HepG2 (cell line): ENCODE results near the gene ACP1. TPM values are rescaled to one million over a fixed set of nuclear protein-coding genes. Genes with fewer than 3 reads are reported as not detected.

Source experiments
- ATAC-seq: fragments of 200-7000 bp; cut with Tn5 transposase; 3 replicates; pipeline ENCODE4 v1.9.1; 2020; ENCODE audit warnings: mild to moderate bottlenecking, moderate library complexity
- BruUV-seq: library from RNA; stranded (reverse); fragments of 400-500 nt; replicated peaks from 2 replicates; lab custom pipeline; 2021; lab: Mats Ljungman, UMichigan
- CTCF ChIA-PET: fragments of 300-600 bp; formaldehyde crosslinking; extraction: SDS; loops from one replicate; lab custom pipeline; 2021; ENCODE audit warnings: low total read pairs, inconsistent platforms, low intra/inter-chr PET ratio; lab: Yijun Ruan, JAX
- POLR2A ChIA-PET: fragments of 350-600 bp; sonication (Branson Sonifier 250); formaldehyde crosslinking; loops from one replicate; lab custom pipeline; 2020; ENCODE audit warnings: antibody characterized with exemption, inconsistent platforms; lab: Yijun Ruan, JAX
- DNase-seq: peaks from one replicate; pipeline ENCODE4 v3.0.0-alpha.2; 2015; ENCODE audit warnings: low spot score
- FAIRE-seq: peaks from 3 replicates; lab custom pipeline; 2011; peaks lifted over from hg19 to GRCh38; lab: Jason Lieb, UNC
- H2AFZ ChIP-seq: one replicate; pipeline ENCODE4 v1.6.1; 2011; ENCODE audit warnings: low read length, inconsistent platforms
- H3K27ac ChIP-seq: fragments of 300-600 bp; 3 replicates; pipeline ENCODE4 v1.8.0; 2011; ENCODE audit warnings: mixed run types, mild to moderate bottlenecking, mixed read lengths, low read length, inconsistent platforms; ENCODE audit not compliant: insufficient read depth; ENCODE audit errors: extremely low read length
- H3K27me3 ChIP-seq, 2 experiments: fragments of 200-600 bp in 1 of 2; 2 replicates in 1 of 2; 3 replicates in 1 of 2; pipeline versions ENCODE4 v1.6.0 to v1.8.0; 2011; ENCODE audit warnings: low read length in 2 of 2, mild to moderate bottlenecking in 2 of 2, moderate library complexity in 2 of 2, inconsistent platforms in 1 of 2; ENCODE audit not compliant: insufficient read depth in 2 of 2, control insufficient read depth in 1 of 2
- H3K36me3 ChIP-seq, 2 experiments: fragments of 200-600 bp in 1 of 2; replicated peaks in 1 of 2; 2 replicates in 1 of 2; 3 replicates in 1 of 2; pipeline versions ENCODE4 v1.5.1 to v1.8.0; 2011; ENCODE audit warnings: low read length in 2 of 2, inconsistent platforms in 1 of 2; ENCODE audit not compliant: insufficient read depth in 2 of 2, control insufficient read depth in 1 of 2
- H3K4me1 ChIP-seq: 2 replicates; pipeline ENCODE4 v1.5.1; 2012; ENCODE audit warnings: low read length, inconsistent platforms; ENCODE audit not compliant: insufficient read depth
- H3K4me2 ChIP-seq: 2 replicates; pipeline ENCODE4 v1.6.0; 2011; ENCODE audit warnings: low read depth, low read length, inconsistent platforms
- H3K4me3 ChIP-seq, 3 experiments: fragments of 200-600 bp in 1 of 3; sonication (generic), shearing (Covaris generic) in 1 of 3; replicated peaks in 1 of 3; 2 replicates each; pipeline ENCODE4 v1.5.1; 2011 to 2016; ENCODE audit warnings: low read length in 3 of 3, inconsistent platforms in 2 of 3, low read depth in 2 of 3, mild to moderate bottlenecking in 2 of 3, control low read depth in 1 of 3, mixed read lengths in 1 of 3; ENCODE audit not compliant: insufficient read depth in 1 of 3
- H3K79me2 ChIP-seq: one replicate; pipeline ENCODE4 v1.6.1; 2011; ENCODE audit warnings: low read length, inconsistent platforms; ENCODE audit not compliant: insufficient read depth
- H3K9ac ChIP-seq: 2 replicates; pipeline ENCODE4 v1.6.0; 2011; ENCODE audit warnings: mild to moderate bottlenecking, low read depth, low read length, inconsistent platforms; ENCODE audit not compliant: insufficient read depth
- H3K9me3 ChIP-seq: 2 replicates; pipeline ENCODE4 v1.5.1; 2012; ENCODE audit warnings: mild to moderate bottlenecking, low read length
- H4K20me1 ChIP-seq: 2 replicates; pipeline ENCODE4 v1.6.0; 2011; ENCODE audit warnings: inconsistent platforms, mild to moderate bottlenecking, low read length, moderate library complexity; ENCODE audit not compliant: insufficient read depth
- ATF4 ChIP-seq, 2 experiments: fragments of 450-650 bp in 1 of 2; sonication (generic) in 1 of 2; formaldehyde crosslinking; IDR thresholded peaks; 2 replicates each; pipeline versions ENCODE4 v1.5.0 to v1.8.0; 2020 to 2022; ENCODE audit warnings: mild to moderate bottlenecking in 1 of 2, missing genetic modification reagents in 1 of 2
- BCL6 ChIP-seq: IDR thresholded peaks from 2 replicates; pipeline ENCODE4 v1.6.1; 2016; ENCODE audit warnings: missing genetic modification reagents, missing compliant biosample characterization
- CEBPB ChIP-seq: IDR thresholded peaks from 2 replicates; pipeline ENCODE4 v1.6.1; 2011; ENCODE audit warnings: low read depth, low read length, improper control_type of control experiment, borderline replicate concordance
- CEBPG ChIP-seq: IDR thresholded peaks from 2 replicates; pipeline ENCODE4 v1.6.1; 2016
- ELF1 ChIP-seq: sonication (generic); formaldehyde crosslinking; IDR thresholded peaks from 2 replicates; pipeline ENCODE4 v1.4.0; 2020; ENCODE audit warnings: missing genetic modification reagents
- GATAD2A ChIP-seq: IDR thresholded peaks from 2 replicates; pipeline ENCODE4 v1.6.1; 2016
- HOMEZ ChIP-seq: IDR thresholded peaks from 2 replicates; pipeline ENCODE4 v1.6.1; 2016; ENCODE audit warnings: low read depth
- MTERF4 ChIP-seq: sonication (generic); formaldehyde crosslinking; IDR thresholded peaks from 2 replicates; pipeline ENCODE4 v1.8.0; 2023; ENCODE audit warnings: mild to moderate bottlenecking, missing genetic modification reagents
- NR2F1 ChIP-seq, 2 experiments: fragments of 450-650 bp in 1 of 2; formaldehyde crosslinking in 1 of 2; IDR thresholded peaks; 2 replicates each; pipeline versions ENCODE4 v1.5.0 to v1.6.1; 2016 to 2020; ENCODE audit warnings: mild to moderate bottlenecking in 1 of 2, missing compliant biosample characterization in 1 of 2, missing genetic modification reagents in 1 of 2, moderate library complexity in 1 of 2
- NR2F6 ChIP-seq, 2 experiments: IDR thresholded peaks; 2 replicates each; pipeline ENCODE4 v1.6.1; 2016; ENCODE audit warnings: antibody characterized with exemption in 1 of 2, mild to moderate bottlenecking in 1 of 2
- POLR2G ChIP-seq: fragments of 200-400 bp; formaldehyde crosslinking; IDR thresholded peaks from 2 replicates; pipeline ENCODE4 v1.6.1; 2018; ENCODE audit warnings: mild to moderate bottlenecking, low read depth, low read length, moderate library complexity
- PREB ChIP-seq: sonication (generic); formaldehyde crosslinking; IDR thresholded peaks from 2 replicates; pipeline ENCODE4 v1.4.0; 2020; ENCODE audit warnings: missing genetic modification reagents
- RARA ChIP-seq: IDR thresholded peaks from 2 replicates; pipeline ENCODE4 v1.6.1; 2016; ENCODE audit warnings: missing genetic modification reagents, missing compliant biosample characterization
- RBM22 ChIP-seq: fragments of 200-400 bp; formaldehyde crosslinking; optimal IDR thresholded peaks from 2 replicates; pipeline ENCODE3; 2017; ENCODE audit warnings: mild to moderate bottlenecking, low read length, moderate library complexity
- SALL1 ChIP-seq: sonication (generic); formaldehyde crosslinking; IDR thresholded peaks from 2 replicates; pipeline ENCODE4 v1.8.0; 2022; ENCODE audit warnings: mild to moderate bottlenecking, missing genetic modification reagents
- SAP130 ChIP-seq: IDR thresholded peaks from 2 replicates; pipeline ENCODE4 v1.6.1; 2016; ENCODE audit warnings: low read depth
- SOX5 ChIP-seq: IDR thresholded peaks from 2 replicates; pipeline ENCODE4 v1.6.1; 2016; ENCODE audit warnings: borderline replicate concordance
- TERF1 ChIP-seq: sonication (generic); formaldehyde crosslinking; IDR thresholded peaks from 2 replicates; pipeline ENCODE4 v1.8.0; 2022; ENCODE audit warnings: mild to moderate bottlenecking, missing genetic modification reagents, moderate library complexity
- ZFP1 ChIP-seq: IDR thresholded peaks from 2 replicates; pipeline ENCODE4 v1.6.1; 2016
- ZMYM4 ChIP-seq: sonication (generic); formaldehyde crosslinking; IDR thresholded peaks from 2 replicates; pipeline ENCODE4 v1.8.1; 2023; ENCODE audit warnings: mild to moderate bottlenecking, missing genetic modification reagents
- ZNF3 ChIP-seq: IDR thresholded peaks from 2 replicates; pipeline ENCODE4 v1.7.0; 2017; ENCODE audit warnings: inconsistent platforms
- ZNF879 ChIP-seq: sonication (generic); formaldehyde crosslinking; IDR thresholded peaks from 2 replicates; pipeline ENCODE4 v1.8.1; 2023; ENCODE audit warnings: missing genetic modification reagents
- WGBS: methylation state at CpG from one replicate; pipeline ENCODE4 v1.1.6; 2017; ENCODE audit warnings: low lambda C conversion rate; 5-methylcytosine and 5-hydroxymethylcytosine counted together
- in situ Hi-C: cut with HindIII; loops from 2 replicates; pipeline ENCODE4 v1.10.0; 2017; ENCODE audit warnings: low pct_unique_long_range_greater_than_20kb; ENCODE audit not compliant: extremely low pct_ligation_motif_present
- intact Hi-C: fragments of 100-400 bp; cut with micrococcal nuclease; formaldehyde crosslinking; loops from one replicate; pipeline ENCODE4 v1.10.0; 2022; ENCODE audit not compliant: unreplicated experiment
- polyA plus RNA-seq, 8 experiments: library from polyadenylated mRNA; depleted of rRNA in 3 of 8; stranded (reverse) in 7 of 8; unstranded in 1 of 8; fragments of >200 nt; fragmentation: Illumina TruSeq in 4 of 8; extraction: Trizol in 4 of 8; gene quantifications; 2 replicates each; pipeline versions ENCODE4 v1.2.1 to v1.2.3, GENCODE V29; 2011 to 2016; ENCODE audit warnings: low read depth in 4 of 8, missing spikeins in 1 of 8, mixed read lengths in 1 of 8; ENCODE audit not compliant: insufficient read depth in 1 of 8
- total RNA-seq, 5 experiments: library from RNA; depleted of rRNA; stranded (reverse); fragments of >200 nt; fragmentation: Illumina TruSeq; extraction: Trizol; gene quantifications; 2 replicates each; pipeline ENCODE4 v1.2.3, GENCODE V29; 2016; ENCODE audit warnings: low read depth in 1 of 5

The ACP1 gene
- total and polyA plus RNA-seq, 2 of the 13 experiments (the other 11 are each of a cell fraction or from before 2014, with no cell fraction given): 246 to 348 TPM

GRCh38 chr2:270861-271260, 6.1 kb downstream of the ACP1 start:
- DNase-seq (peak; percentile 45), ATAC-seq (peak; percentile 82), FAIRE-seq (peak; percentile 58)
- Histone ChIP-seq H3K27me3 (no peaks in the 10 kb centered on the region), H3K4me3 (no peak overlapping the region; a peak in 1 of 6 replicates), H3K9me3 (no peaks in the 10 kb centered on the region), H3K79me2 (peaks cover 100% of the 10 kb centered on the region), H3K4me2 (peak overlapping the region; percentile 16), H3K36me3 (peaks cover 20 to 66% of the 10 kb centered on the region in 2 experiments), H3K4me1 (peaks cover 72% of the 10 kb centered on the region), H3K9ac (no peak overlapping the region), H4K20me1 (peaks cover 95% of the 10 kb centered on the region), H2AFZ (no peak overlapping the region), H3K27ac (no peak overlapping the region)
- CTCF ChIA-PET: no interaction called here
- WGBS: 64% methylated on average over 4 of the region's 4 CpGs
- no TSS peak for BruUV-seq
- intact Hi-C loops: no loop called here
- POLR2A ChIA-PET: interaction anchor here (0.8 to 3.1 kb wide), 3 partner anchors 9 to 94 kb away, joined by 3 to 12 read pairs (median 3); no protein-coding TSS in a partner anchor
- in situ Hi-C loops: no loop called here
- TF ChIP-seq NR2F6 (IDR thresholded peaks at IDR 0.05): peak; percentile 22; the same call in 1 of the 2 replicates
- TF ChIP-seq NR2F6 (CRISPR knock-in tag; IDR thresholded peaks at IDR 0.05): peak; percentile 63; the same call in 1 of the 2 replicates
- no peak for TF ChIP-seq ZFP1
- peak; percentile 36; the same call in 1 of the 2 replicates for TF ChIP-seq BCL6 (CRISPR knock-in tag)
- peak; percentile 49 for TF ChIP-seq RARA (CRISPR knock-in tag)
- TF ChIP-seq ZNF879: no peak
- TF ChIP-seq NR2F1 (CRISPR knock-in tag; IDR thresholded peaks at IDR 0.05): peak in 1 of 2 experiments; percentile 42; a peak in 1 of 4 replicates
- 0 out of 4 replicates have a peak, but pooled peaks of 1 of the 2 experiments have one; percentile 22 for TF ChIP-seq ATF4 (CRISPR knock-in tag; IDR thresholded peaks at IDR 0.05)
- TF ChIP-seq ZMYM4 (CRISPR knock-in tag): peak; percentile 72
- TF ChIP-seq HOMEZ (CRISPR knock-in tag): peak; percentile 89
- TF ChIP-seq SOX5 (CRISPR knock-in tag): peak; percentile 9; the same call in 1 of the 2 replicates
- peak; percentile 70; the same call in 1 of the 2 replicates for TF ChIP-seq GATAD2A (CRISPR knock-in tag)
- TF ChIP-seq TERF1: no peak
- TF ChIP-seq RBM22: peak; percentile 95
- no peak for TF ChIP-seq ELF1 (CRISPR knock-in tag)
- peak; percentile 83 for TF ChIP-seq ZNF3
- TF ChIP-seq PREB: no peak
- TF ChIP-seq POLR2G: no peak
- TF ChIP-seq SAP130: peak; percentile 51; the same call in 1 of the 2 replicates
- TF ChIP-seq SALL1 (CRISPR knock-in tag): 0 out of 2 replicates have a peak, but pooled peaks have one; percentile 52
- TF ChIP-seq CEBPG (CRISPR knock-in tag): peak; percentile 63
- TF ChIP-seq MTERF4 (CRISPR knock-in tag): no peak
- TF ChIP-seq CEBPB: peak; percentile 84; the same call in 1 of the 2 replicates
